Measurements from ENCODE around the gene SP7.

SP7 gene

GRCh38 chr12:53287741-53288216 lies 48.4 kb downstream of the SP7 start:
- TF ChIP-seq EZH2phosphoT487 (IDR thresholded peaks at IDR 0.05; ENCODE audit: low read length), result no peak
- peak; percentile 74 for TF ChIP-seq CTCF (IDR thresholded peaks at IDR 0.05; ENCODE audit: low read length)
- TF ChIP-seq EZH2 (optimal IDR thresholded peaks at IDR 0.05; ENCODE audit: low read depth, low read length), result no peak
- H2AFZ ChIP-seq (ENCODE audit: low read length), result no peak overlapping the region
- no peaks in the 10 kb centered on the region for H3K9me3 ChIP-seq (replicated peaks; ENCODE audit: insufficient read depth, low read length)
- no peak overlapping the region for H3K4me3 ChIP-seq (ENCODE audit: low read length)
- H3K9ac ChIP-seq (ENCODE audit: low read length), result no peak overlapping the region
- no peaks in the 10 kb centered on the region for H4K20me1 ChIP-seq (ENCODE audit: insufficient read depth, low read length)
- H3K4me1 ChIP-seq (ENCODE audit: low read length), result no peaks in the 10 kb centered on the region
- H3F3A ChIP-seq (ENCODE audit: insufficient read depth, low read length), result 0 out of 2 replicates have a peak, but pooled peaks cover 5% of the 10 kb centered on the region
- no peak overlapping the region for H3K4me2 ChIP-seq (ENCODE audit: low read depth, low read length)
- H3K27me3 ChIP-seq (replicated peaks; ENCODE audit: insufficient read depth, low read length), result no peaks in the 10 kb centered on the region
- peaks cover 11% of the 10 kb centered on the region for H3K36me3 ChIP-seq (replicated peaks; ENCODE audit: insufficient read depth, low read length)
- DNase-seq, result peak; percentile 58
- no peaks in the 10 kb centered on the region for H3K79me2 ChIP-seq (ENCODE audit: low read length)
- H3K27ac ChIP-seq (ENCODE audit: low read length), result no peak overlapping the region
- no peaks in the 10 kb centered on the region for H3K9me2 ChIP-seq (replicated peaks; ENCODE audit: insufficient read depth, low read length)

GRCh38 chr12:53286448-53286847 lies 49.7 kb downstream of the SP7 start:
- peaks cover 15% of the 10 kb centered on the region for H3K36me3 ChIP-seq (replicated peaks; ENCODE audit: insufficient read depth, low read length)
- no peaks in the 10 kb centered on the region for H3K27me3 ChIP-seq (replicated peaks; ENCODE audit: insufficient read depth, low read length)

GRCh38 chr12:53279888-53280498 lies 56.2 kb downstream of the SP7 start:
- TF ChIP-seq EZH2 (optimal IDR thresholded peaks at IDR 0.05; ENCODE audit: low read depth, low read length), result no peak
- no peak for TF ChIP-seq EZH2phosphoT487 (IDR thresholded peaks at IDR 0.05; ENCODE audit: low read length)
- TF ChIP-seq CTCF (IDR thresholded peaks at IDR 0.05; ENCODE audit: low read length), result no peak
- DNase-seq, result no peak

More at GRCh38 chr12:53286448-53286847, 49.7 kb downstream of the SP7 start:
- no peaks in the 10 kb centered on the region for H3K79me2 ChIP-seq (ENCODE audit: low read length)
- no peak overlapping the region for H3K9ac ChIP-seq (ENCODE audit: low read length)
- no peaks in the 10 kb centered on the region for H3K4me1 ChIP-seq (ENCODE audit: low read length)
- no peak overlapping the region for H3K4me3 ChIP-seq (ENCODE audit: low read length)
- H3K9me2 ChIP-seq (replicated peaks; ENCODE audit: insufficient read depth, low read length), result no peaks in the 10 kb centered on the region
- no peaks in the 10 kb centered on the region for H3F3A ChIP-seq (ENCODE audit: insufficient read depth, low read length)
- H3K27ac ChIP-seq (ENCODE audit: low read length), result no peak overlapping the region
- H3K9me3 ChIP-seq (replicated peaks; ENCODE audit: insufficient read depth, low read length), result no peaks in the 10 kb centered on the region
- H2AFZ ChIP-seq (ENCODE audit: low read length), result no peak overlapping the region
- no peak for DNase-seq
- no peak for TF ChIP-seq EZH2phosphoT487 (IDR thresholded peaks at IDR 0.05; ENCODE audit: low read length)
- TF ChIP-seq EZH2 (optimal IDR thresholded peaks at IDR 0.05; ENCODE audit: low read depth, low read length), result no peak
- TF ChIP-seq CTCF (IDR thresholded peaks at IDR 0.05; ENCODE audit: low read length), result no peak
- H3K4me2 ChIP-seq (ENCODE audit: low read depth, low read length), result no peak overlapping the region
- H4K20me1 ChIP-seq (ENCODE audit: insufficient read depth, low read length), result no peaks in the 10 kb centered on the region

More at GRCh38 chr12:53279888-53280498, 56.2 kb downstream of the SP7 start:
- Histone ChIP-seq H3K9ac (ENCODE audit: low read length) (no peak overlapping the region), H3K4me1 (ENCODE audit: low read length) (no peaks in the 10 kb centered on the region), H3K36me3 (replicated peaks; ENCODE audit: insufficient read depth, low read length) (peaks cover 20% of the 10 kb centered on the region), H3K9me2 (replicated peaks; ENCODE audit: insufficient read depth, low read length) (no peaks in the 10 kb centered on the region), H3K9me3 (replicated peaks; ENCODE audit: insufficient read depth, low read length) (no peaks in the 10 kb centered on the region), H3K4me3 (ENCODE audit: low read length) (no peak overlapping the region), H3K27ac (ENCODE audit: low read length) (no peak overlapping the region), H3F3A (ENCODE audit: insufficient read depth, low read length) (no peaks in the 10 kb centered on the region), H3K79me2 (ENCODE audit: low read length) (no peaks in the 10 kb centered on the region; the same call in 1 of the 2 replicates), H3K4me2 (ENCODE audit: low read depth, low read length) (no peak overlapping the region), H4K20me1 (ENCODE audit: insufficient read depth, low read length) (no peaks in the 10 kb centered on the region), H2AFZ (ENCODE audit: low read length) (no peak overlapping the region), H3K27me3 (replicated peaks; ENCODE audit: insufficient read depth, low read length) (no peaks in the 10 kb centered on the region)
